ENCODE results near the gene LINGO4.

- no peak for TF ChIP-seq POLR2A (IDR thresholded peaks at IDR 0.05; ENCODE audit: low read depth, low read length)
- TF ChIP-seq POLR2AphosphoS5 (IDR thresholded peaks at IDR 0.05; ENCODE audit: low read depth, low read length) = no peak
- no peak for TF ChIP-seq TAF1 (IDR thresholded peaks at IDR 0.05; ENCODE audit: borderline replicate concordance, low read depth, low read length)
Measured at GRCh38 chr1:151853411-151853943, 48.3 kb upstream of the LINGO4 start, which contains the start of gene THEM5.
